Activated CD8-positive, alpha-beta memory T cell treated with anti-CD3 and anti-CD28 coated beads, Interleukin-2, amount 50 U/mL, for 24 hours (primary cell): Measurements from ENCODE around the gene OCLN.
"Not testable (repeated sequence)": the region's sequence is repeated elsewhere in the genome, so short reads cannot be mapped to it uniquely, and the experiment has no call there.

Source experiments
- DNase-seq: peaks from one replicate; pipeline ENCODE4 v3.0.0-alpha.2; 2020; ENCODE audit errors: extremely low read depth

The OCLN gene

GRCh38 chr5:69492391-69492922 is at the start of gene OCLN:
Gene OCLN, plus strand, starts transcription at chr5:69492790. Its CDS starts 11,455 bp downstream, at chr5:69504245.
- no peak for DNase-seq

- no peak for DNase-seq
Observed at GRCh38 chr5:69444127-69444754, 48.3 kb upstream of the OCLN start.

- no peak for DNase-seq
Observed at GRCh38 chr5:69449511-69449910, 43.1 kb upstream of the OCLN start.

GRCh38 chr5:69450116-69450515 is 42.5 kb upstream of the OCLN start:
- DNase-seq, result no peak

GRCh38 chr5:69450527-69450926 is 42.1 kb upstream of the OCLN start:
- DNase-seq, result not testable (repeated sequence)

- DNase-seq, result no peak
Observed at GRCh38 chr5:69451941-69452647, 40.5 kb upstream of the OCLN start.

- DNase-seq, result not testable (repeated sequence)
Observed at GRCh38 chr5:69453487-69453886, 39.1 kb upstream of the OCLN start.

- no peak for DNase-seq
Observed at GRCh38 chr5:69454460-69455249, 37.9 kb upstream of the OCLN start.

GRCh38 chr5:69455428-69455988 is 37.1 kb upstream of the OCLN start:
- not testable (repeated sequence) for DNase-seq

GRCh38 chr5:69462170-69462569 is 30.4 kb upstream of the OCLN start:
- no peak for DNase-seq

GRCh38 chr5:69466375-69466774 is 26.2 kb upstream of the OCLN start:
- not testable (repeated sequence) for DNase-seq

- no peak for DNase-seq
Observed at GRCh38 chr5:69467442-69468225, 25.0 kb upstream of the OCLN start.

- DNase-seq, result no peak
Observed at GRCh38 chr5:69468631-69469030, 24.0 kb upstream of the OCLN start.

GRCh38 chr5:69471516-69471915 is 21.1 kb upstream of the OCLN start:
- not testable (repeated sequence) for DNase-seq

- not testable (repeated sequence) for DNase-seq
Observed at GRCh38 chr5:69472535-69473143, 20.0 kb upstream of the OCLN start.

- DNase-seq, result no peak
Observed at GRCh38 chr5:69477170-69477569, 15.4 kb upstream of the OCLN start.

- DNase-seq, result not testable (repeated sequence)
Observed at GRCh38 chr5:69478296-69478695, 14.3 kb upstream of the OCLN start.

- no peak for DNase-seq
Observed at GRCh38 chr5:69484891-69485290, 7.7 kb upstream of the OCLN start.

GRCh38 chr5:69485471-69485870 is 7.1 kb upstream of the OCLN start:
- no peak for DNase-seq

- DNase-seq, result no peak
Observed at GRCh38 chr5:69489246-69489645, 3.3 kb upstream of the OCLN start.

GRCh38 chr5:69491027-69491426 is 1.6 kb upstream of the OCLN start:
- no peak for DNase-seq
